Mammary epithelial cell (primary cell): ENCODE measurements around the gene HDDC2.

ENCODE experiments used
- CTCF ChIP-seq, 2 donors: IDR thresholded peaks in 1 of 2; conservative IDR thresholded peaks in 1 of 2; 2 replicates each; pipeline ENCODE4 v1.5.1; 2011 to 2012; ENCODE audit warnings: inconsistent platforms in 2 of 2, low read length in 2 of 2, mild to moderate bottlenecking in 2 of 2, control low read depth in 1 of 2, low read depth in 1 of 2; ENCODE audit not compliant: insufficient read depth in 1 of 2; ENCODE audit errors: extremely low read depth in 1 of 2
- EZH2 ChIP-seq: IDR thresholded peaks from 2 replicates; pipeline ENCODE4 v1.6.1; 2012; ENCODE audit warnings: low read length, inconsistent platforms, borderline replicate concordance

- TF ChIP-seq CTCF (conservative IDR thresholded peaks at IDR 0.05 in 1 of 2, IDR thresholded peaks at IDR 0.05 in 1 of 2; ENCODE audit: extremely low read depth in 1 of 2, insufficient read depth in 1 of 2, low read depth in 1 of 2, low read length in 2 of 2), result no peak
- no peak for TF ChIP-seq EZH2
Measured at GRCh38 chr6:125267806-125268523, 33.8 kb downstream of the HDDC2 start.
